ENCODE measurements around the gene COMT. TPM values are rescaled to one million over a fixed set of nuclear protein-coding genes. Genes with fewer than 3 reads are reported as not detected.
A peak's percentile ranks its signal among the peaks of the same experiment; 100 is the strongest.

COMT gene
- total RNA-seq, 1 experiment from 2014 or later = 108 TPM

GRCh38 chr22:19903031-19903430 lies 38.5 kb upstream of the COMT start:
- DNase-seq (ENCODE audit: low read depth, low spot score) (no peak), ATAC-seq (0 out of 2 replicates have a peak, but pooled peaks have one; percentile 43)
- ChIA-PET CTCF (no interaction called here), POLR2A (no interaction called here)
- Histone ChIP-seq H3K4me3 (ENCODE audit: low read depth in 2 of 2, low read length in 2 of 2) (no peak overlapping the region), H3K27me3 (ENCODE audit: control insufficient read depth, insufficient read depth, low read length) (no peaks in the 10 kb centered on the region), H3K36me3 (ENCODE audit: control insufficient read depth, insufficient read depth, low read length) (no peaks in the 10 kb centered on the region), H3K4me1 (ENCODE audit: control insufficient read depth, insufficient read depth, low read length) (peaks cover 12% of the 10 kb centered on the region), H3K9me3 (ENCODE audit: control insufficient read depth, insufficient read depth, low read depth, low read length) (no peaks in the 10 kb centered on the region), H3K27ac (ENCODE audit: low read length) (peak overlapping the region; percentile 39; the same call in 1 of the 2 replicates)
- in situ Hi-C loops (cut with HindIII; ENCODE audit: low pct_unique_long_range_greater_than_20kb, low sequenced_read_pairs) (no loop called here), intact Hi-C loops (cut with micrococcal nuclease; ENCODE audit: unreplicated experiment) (no loop called here)
- no TSS peak for BruUV-seq (replicated peaks)
- TF ChIP-seq TCF7L2 (IDR thresholded peaks at IDR 0.05; ENCODE audit: low read depth, low read length) (no peak), CTCF (IDR thresholded peaks at IDR 0.05) (no peak), POLR2AphosphoS5 (IDR thresholded peaks at IDR 0.05; ENCODE audit: low read depth, low read length) (no peak), SIN3A (IDR thresholded peaks at IDR 0.05; ENCODE audit: borderline replicate concordance, insufficient read depth, low read depth, low read length) (no peak), REST (IDR thresholded peaks at IDR 0.05; ENCODE audit: insufficient read depth in 1 of 2, low read depth in 2 of 2, low read length in 1 of 2) (no peak)

- Histone ChIP-seq H3K9me3 (ENCODE audit: control insufficient read depth, insufficient read depth, low read depth, low read length) (no peaks in the 10 kb centered on the region), H3K4me1 (ENCODE audit: control insufficient read depth, insufficient read depth, low read length) (peaks cover 12% of the 10 kb centered on the region), H3K36me3 (ENCODE audit: control insufficient read depth, insufficient read depth, low read length) (no peaks in the 10 kb centered on the region), H3K27ac (ENCODE audit: low read length) (no peak overlapping the region), H3K27me3 (ENCODE audit: control insufficient read depth, insufficient read depth, low read length) (no peaks in the 10 kb centered on the region), H3K4me3 (ENCODE audit: low read depth in 2 of 2, low read length in 2 of 2) (no peak overlapping the region)
- CTCF ChIA-PET = interaction anchor here (0.6 kb wide), 1 partner anchor 36 kb away, joined by 3 read pairs; no protein-coding TSS in a partner anchor
- DNase-seq (ENCODE audit: low read depth, low spot score) (no peak), ATAC-seq (no peak)
- no TSS peak for BruUV-seq (replicated peaks)
- intact Hi-C loops (cut with micrococcal nuclease; ENCODE audit: unreplicated experiment) (no loop called here), in situ Hi-C loops (cut with HindIII; ENCODE audit: low pct_unique_long_range_greater_than_20kb, low sequenced_read_pairs) (no loop called here)
- TF ChIP-seq POLR2AphosphoS5 (IDR thresholded peaks at IDR 0.05; ENCODE audit: low read depth, low read length) (no peak), REST (IDR thresholded peaks at IDR 0.05; ENCODE audit: insufficient read depth in 1 of 2, low read depth in 2 of 2, low read length in 1 of 2) (no peak), CTCF (IDR thresholded peaks at IDR 0.05) (no peak), SIN3A (IDR thresholded peaks at IDR 0.05; ENCODE audit: borderline replicate concordance, insufficient read depth, low read depth, low read length) (no peak), TCF7L2 (IDR thresholded peaks at IDR 0.05; ENCODE audit: low read depth, low read length) (no peak)
- POLR2A ChIA-PET = no interaction called here
These were observed 38.1 kb upstream of the COMT start for GRCh38 chr22:19903513-19903912.

All from Panc1 (cell line).